WTC11 (cell line): ENCODE data around the gene ANO1. TPM values are rescaled to one million over a fixed set of nuclear protein-coding genes. Genes with fewer than 3 reads are reported as not detected.

ENCODE experiments used
- ATAC-seq: fragments of 200-7000 bp; cut with Tn5 transposase; 2 replicates; pipeline ENCODE4 v1.10.0; 2021; ENCODE audit warnings: mild to moderate bottlenecking, moderate library complexity
- CTCF ChIA-PET: fragments of 300-600 bp; sonication (Branson Sonifier 250); formaldehyde crosslinking; loops from one replicate; lab custom pipeline; 2021; ENCODE audit warnings: antibody characterized with exemption; lab: Charles Lee
- POLR2A ChIA-PET: fragments of 350-600 bp; sonication (Branson Sonifier 250); formaldehyde crosslinking; loops from one replicate; lab custom pipeline; 2021; ENCODE audit warnings: antibody characterized with exemption; lab: Charles Lee
- DNase-seq: peaks from one replicate; pipeline ENCODE4 v3.0.0; 2021; ENCODE audit warnings: low spot score
- H3K27ac Mint-ChIP-seq: 2 replicates; pipeline ENCODE4 v1.8.0; 2021; ENCODE audit warnings: mixed read lengths
- H3K27me3 Mint-ChIP-seq: 2 replicates; pipeline ENCODE4 v1.8.0; 2021; ENCODE audit warnings: low read depth, mild to moderate bottlenecking, moderate library complexity, mixed read lengths
- H3K36me3 Mint-ChIP-seq: 2 replicates; pipeline ENCODE4 v1.8.0; 2021; ENCODE audit warnings: mixed read lengths
- H3K4me1 Mint-ChIP-seq: 2 replicates; pipeline ENCODE4 v1.8.0; 2022; ENCODE audit warnings: mixed read lengths
- H3K4me3 Mint-ChIP-seq: 2 replicates; pipeline ENCODE4 v1.8.0; 2021; ENCODE audit warnings: mild to moderate bottlenecking, moderate library complexity, mixed read lengths
- H3K9me3 Mint-ChIP-seq: 2 replicates; pipeline ENCODE4 v1.8.0; 2021; ENCODE audit warnings: mixed read lengths
- ETV6 ChIP-seq: sonication (generic); formaldehyde crosslinking; IDR thresholded peaks from 2 replicates; pipeline ENCODE4 v1.8.1; 2022; ENCODE audit warnings: mild to moderate bottlenecking, missing genetic modification reagents
- HMGA2 ChIP-seq: fragments of 250-450 bp; sonication (Bioruptor Pico); IDR thresholded peaks from 2 replicates; pipeline ENCODE4 v1.4.0; 2021; ENCODE audit warnings: mild to moderate bottlenecking, moderate library complexity
- MYBL2 ChIP-seq: sonication (generic); formaldehyde crosslinking; IDR thresholded peaks from 2 replicates; pipeline ENCODE4 v1.8.1; 2023; ENCODE audit warnings: mild to moderate bottlenecking, moderate library complexity, missing genetic modification reagents
- ZNF219 ChIP-seq: sonication (generic); formaldehyde crosslinking; IDR thresholded peaks from 2 replicates; pipeline ENCODE4 v1.8.0; 2023; ENCODE audit warnings: missing genetic modification reagents, mild to moderate bottlenecking, borderline replicate concordance
- ZNF396 ChIP-seq: fragments of 250-450 bp; sonication (Bioruptor Pico); IDR thresholded peaks from 2 replicates; pipeline ENCODE4 v1.8.0; 2021; ENCODE audit warnings: mild to moderate bottlenecking, moderate library complexity, borderline replicate concordance
- ZNF416 ChIP-seq: fragments of 250-450 bp; sonication (Bioruptor Pico); IDR thresholded peaks from 2 replicates; pipeline ENCODE4 v1.9.0; 2021; ENCODE audit warnings: mild to moderate bottlenecking, inconsistent platforms
- ZNF423 ChIP-seq: fragments of 250-450 bp; sonication (Bioruptor Pico); IDR thresholded peaks from 2 replicates; pipeline ENCODE4 v2.1.2; 2022; ENCODE audit warnings: mild to moderate bottlenecking, moderate library complexity
- total RNA-seq: library from RNA; stranded (reverse); gene quantifications from 3 replicates; pipeline ENCODE4 v1.2.3, GENCODE V29; 2021
- TF ChIP-seq, protein P1 (sequence below): sonication (generic); formaldehyde crosslinking; IDR thresholded peaks from 2 replicates; pipeline ENCODE4 v1.8.1; 2023; ENCODE audit warnings: mild to moderate bottlenecking, missing genetic modification reagents
- TF ChIP-seq, protein P2 (sequence below): sonication (generic); formaldehyde crosslinking; IDR thresholded peaks from 2 replicates; pipeline ENCODE4 v1.8.0; 2022; ENCODE audit warnings: mild to moderate bottlenecking, missing genetic modification reagents
- TF ChIP-seq, protein P3 (sequence below): sonication (generic); formaldehyde crosslinking; IDR thresholded peaks from 2 replicates; pipeline ENCODE4 v1.8.0; 2022; ENCODE audit warnings: mild to moderate bottlenecking, missing genetic modification reagents
- TF ChIP-seq, protein P4 (sequence below): sonication (generic); formaldehyde crosslinking; IDR thresholded peaks from 2 replicates; pipeline ENCODE4 v1.8.1; 2023; ENCODE audit warnings: mild to moderate bottlenecking, moderate library complexity, missing genetic modification reagents
- TF ChIP-seq, protein P5 (sequence below): fragments of 250-450 bp; sonication (Bioruptor Pico); IDR thresholded peaks from 2 replicates; pipeline ENCODE4 v1.9.0; 2021; ENCODE audit warnings: mild to moderate bottlenecking
- TF ChIP-seq, protein P6 (sequence below): fragments of 250-450 bp; sonication (Bioruptor Pico); IDR thresholded peaks from 2 replicates; pipeline ENCODE4 v1.9.0; 2021; ENCODE audit warnings: moderate library complexity, mild to moderate bottlenecking, inconsistent platforms, borderline replicate concordance

Gene ANO1
- total RNA-seq, 1 experiment from 2014 or later = 4.1 TPM

DNA sequence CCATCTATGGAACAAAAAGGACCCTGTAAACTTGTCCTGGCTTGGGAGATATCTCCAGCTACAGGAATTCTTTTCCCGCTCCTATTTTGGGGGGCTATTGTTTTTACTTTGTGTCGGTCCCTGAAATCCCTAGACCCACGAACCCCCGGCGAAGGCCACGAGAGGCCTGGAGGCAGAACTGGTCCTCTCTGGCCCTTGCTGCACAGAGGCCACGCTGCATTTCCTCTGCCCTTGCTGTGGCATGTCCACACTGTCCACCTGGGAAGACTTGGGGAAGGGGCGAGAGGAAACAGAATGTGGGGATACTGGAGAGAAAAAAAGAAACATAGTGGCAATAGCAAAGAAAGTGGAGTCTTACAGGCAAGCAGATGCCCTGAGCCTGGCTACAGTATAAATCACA lies 2.3 kb upstream of the ANO1 start:
- Mint-ChIP-seq H3K36me3 (no peaks in the 10 kb centered on the region), H3K9me3 (no peaks in the 10 kb centered on the region), H3K4me1 (peaks cover 40% of the 10 kb centered on the region), H3K4me3 (no peak overlapping the region), H3K27me3 (peaks cover 71% of the 10 kb centered on the region), H3K27ac (no peak overlapping the region)
- no peak for TF ChIP-seq ZNF423 (CRISPR knock-in tag)
- TF ChIP-seq HMGA2 (CRISPR knock-in tag) = no peak
- TF ChIP-seq ETV6 (CRISPR knock-in tag) = no peak
- peak; percentile 5 for DNase-seq
- POLR2A ChIA-PET = no interaction called here
- no peak for ATAC-seq
- CTCF ChIA-PET = no interaction called here

DNA sequence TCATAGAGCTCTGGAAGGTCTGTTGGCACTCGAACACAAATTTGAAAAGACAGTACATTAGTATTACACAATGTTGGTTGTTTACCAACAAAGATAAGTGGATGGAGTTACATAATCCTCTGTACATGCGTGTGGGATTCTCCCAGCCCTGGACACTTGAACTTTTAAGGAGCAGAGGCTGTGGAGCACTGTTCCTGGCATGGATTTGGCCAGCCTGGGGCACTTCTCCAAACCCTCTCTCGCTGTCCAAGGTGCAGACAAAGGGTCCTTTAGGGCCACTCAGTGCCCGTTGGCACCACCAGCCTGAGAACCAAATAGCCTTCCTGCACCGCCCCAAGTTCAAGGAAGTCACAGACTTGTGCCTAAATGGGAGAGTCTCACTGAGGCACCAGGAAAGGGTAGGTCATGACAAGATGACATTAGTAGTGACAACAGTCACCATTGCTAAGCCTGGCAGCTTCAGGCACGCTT lies 1.6 kb upstream of the ANO1 start:
- Mint-ChIP-seq H3K4me3 (0 out of 2 replicates have a peak overlapping the region, but pooled peaks have one; percentile 70), H3K36me3 (no peaks in the 10 kb centered on the region)
- POLR2A ChIA-PET = no interaction called here
- CTCF ChIA-PET = no interaction called here
- TF ChIP-seq, protein P1, sequence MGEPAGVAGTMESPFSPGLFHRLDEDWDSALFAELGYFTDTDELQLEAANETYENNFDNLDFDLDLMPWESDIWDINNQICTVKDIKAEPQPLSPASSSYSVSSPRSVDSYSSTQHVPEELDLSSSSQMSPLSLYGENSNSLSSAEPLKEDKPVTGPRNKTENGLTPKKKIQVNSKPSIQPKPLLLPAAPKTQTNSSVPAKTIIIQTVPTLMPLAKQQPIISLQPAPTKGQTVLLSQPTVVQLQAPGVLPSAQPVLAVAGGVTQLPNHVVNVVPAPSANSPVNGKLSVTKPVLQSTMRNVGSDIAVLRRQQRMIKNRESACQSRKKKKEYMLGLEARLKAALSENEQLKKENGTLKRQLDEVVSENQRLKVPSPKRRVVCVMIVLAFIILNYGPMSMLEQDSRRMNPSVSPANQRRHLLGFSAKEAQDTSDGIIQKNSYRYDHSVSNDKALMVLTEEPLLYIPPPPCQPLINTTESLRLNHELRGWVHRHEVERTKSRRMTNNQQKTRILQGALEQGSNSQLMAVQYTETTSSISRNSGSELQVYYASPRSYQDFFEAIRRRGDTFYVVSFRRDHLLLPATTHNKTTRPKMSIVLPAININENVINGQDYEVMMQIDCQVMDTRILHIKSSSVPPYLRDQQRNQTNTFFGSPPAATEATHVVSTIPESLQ (CRISPR knock-in tag) = no peak
- TF ChIP-seq, protein P2, sequence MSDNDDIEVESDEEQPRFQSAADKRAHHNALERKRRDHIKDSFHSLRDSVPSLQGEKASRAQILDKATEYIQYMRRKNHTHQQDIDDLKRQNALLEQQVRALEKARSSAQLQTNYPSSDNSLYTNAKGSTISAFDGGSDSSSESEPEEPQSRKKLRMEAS (CRISPR knock-in tag) = no peak
- TF ChIP-seq, all 79 proteins: peak for 0
- ATAC-seq = no peak
- H3K4me1 Mint-ChIP-seq = peaks cover 40% of the 10 kb centered on the region
- H3K9me3 Mint-ChIP-seq = no peaks in the 10 kb centered on the region
- H3K27me3 Mint-ChIP-seq = peaks cover 77% of the 10 kb centered on the region
- DNase-seq = peak; percentile 1
- no peak overlapping the region for H3K27ac Mint-ChIP-seq

DNA sequence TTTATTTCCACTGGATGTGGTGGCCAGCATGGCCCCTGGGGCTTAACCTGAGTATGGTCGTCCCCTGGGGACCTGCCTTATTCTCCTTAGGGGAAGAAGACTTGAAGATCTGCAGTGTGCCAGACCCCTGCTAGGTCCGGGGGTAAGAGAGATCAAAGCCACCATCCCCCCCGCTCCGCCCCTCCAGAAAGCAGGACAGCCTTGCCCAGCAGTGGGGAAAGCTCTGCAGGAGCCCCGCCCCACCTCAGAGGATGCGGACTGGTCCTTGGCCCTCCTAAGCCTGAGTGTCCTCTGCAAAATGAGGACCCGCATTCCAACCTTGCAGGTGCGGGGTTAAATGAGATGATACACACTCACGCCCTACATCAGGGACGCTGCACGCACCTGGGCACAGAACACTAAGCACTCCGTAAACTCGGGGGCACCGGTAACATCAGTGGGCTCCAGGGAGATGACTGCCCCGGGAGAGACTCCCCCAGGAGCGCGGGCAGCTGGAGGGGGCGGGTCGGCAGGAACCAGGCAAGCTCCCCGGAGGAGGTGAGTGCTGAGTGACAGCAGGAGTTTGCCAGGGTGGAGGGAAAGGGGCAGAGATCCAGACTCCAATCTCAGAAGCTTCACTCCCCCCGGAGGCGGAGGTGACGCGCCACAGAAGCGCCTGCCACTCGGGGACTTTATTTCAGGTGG lies 564 bp upstream of the ANO1 start:
- TF ChIP-seq ZNF416 = no peak
- TF ChIP-seq, protein P3, sequence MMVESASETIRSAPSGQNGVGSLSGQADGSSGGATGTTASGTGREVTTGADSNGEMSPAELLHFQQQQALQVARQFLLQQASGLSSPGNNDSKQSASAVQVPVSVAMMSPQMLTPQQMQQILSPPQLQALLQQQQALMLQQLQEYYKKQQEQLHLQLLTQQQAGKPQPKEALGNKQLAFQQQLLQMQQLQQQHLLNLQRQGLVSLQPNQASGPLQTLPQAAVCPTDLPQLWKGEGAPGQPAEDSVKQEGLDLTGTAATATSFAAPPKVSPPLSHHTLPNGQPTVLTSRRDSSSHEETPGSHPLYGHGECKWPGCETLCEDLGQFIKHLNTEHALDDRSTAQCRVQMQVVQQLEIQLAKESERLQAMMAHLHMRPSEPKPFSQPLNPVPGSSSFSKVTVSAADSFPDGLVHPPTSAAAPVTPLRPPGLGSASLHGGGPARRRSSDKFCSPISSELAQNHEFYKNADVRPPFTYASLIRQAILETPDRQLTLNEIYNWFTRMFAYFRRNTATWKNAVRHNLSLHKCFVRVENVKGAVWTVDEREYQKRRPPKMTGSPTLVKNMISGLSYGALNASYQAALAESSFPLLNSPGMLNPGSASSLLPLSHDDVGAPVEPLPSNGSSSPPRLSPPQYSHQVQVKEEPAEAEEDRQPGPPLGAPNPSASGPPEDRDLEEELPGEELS = 0 out of 2 replicates have a peak, but pooled peaks have one; percentile 16
- TF ChIP-seq, protein P4, sequence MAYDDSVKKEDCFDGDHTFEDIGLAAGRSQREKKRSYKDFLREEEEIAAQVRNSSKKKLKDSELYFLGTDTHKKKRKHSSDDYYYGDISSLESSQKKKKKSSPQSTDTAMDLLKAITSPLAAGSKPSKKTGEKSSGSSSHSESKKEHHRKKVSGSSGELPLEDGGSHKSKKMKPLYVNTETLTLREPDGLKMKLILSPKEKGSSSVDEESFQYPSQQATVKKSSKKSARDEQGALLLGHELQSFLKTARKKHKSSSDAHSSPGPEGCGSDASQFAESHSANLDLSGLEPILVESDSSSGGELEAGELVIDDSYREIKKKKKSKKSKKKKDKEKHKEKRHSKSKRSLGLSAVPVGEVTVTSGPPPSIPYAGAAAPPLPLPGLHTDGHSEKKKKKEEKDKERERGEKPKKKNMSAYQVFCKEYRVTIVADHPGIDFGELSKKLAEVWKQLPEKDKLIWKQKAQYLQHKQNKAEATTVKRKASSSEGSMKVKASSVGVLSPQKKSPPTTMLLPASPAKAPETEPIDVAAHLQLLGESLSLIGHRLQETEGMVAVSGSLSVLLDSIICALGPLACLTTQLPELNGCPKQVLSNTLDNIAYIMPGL (CRISPR knock-in tag) = 0 out of 2 replicates have a peak, but pooled peaks have one; percentile 20
- TF ChIP-seq, all 79 proteins: peak for 2
- no peak overlapping the region for H3K27ac Mint-ChIP-seq
- DNase-seq = no peak
- H3K4me3 Mint-ChIP-seq = peak overlapping the region; percentile 70
- ChIA-PET POLR2A (no interaction called here), CTCF (interaction anchor here (0.6 to 1.3 kb wide), 4 partner anchors 10 to 162 kb away, joined by 3 to 4 read pairs (median 3); no protein-coding TSS in a partner anchor)
- H3K36me3 Mint-ChIP-seq = no peaks in the 10 kb centered on the region
- ATAC-seq = no peak; the same call in 1 of the 2 replicates
- H3K4me1 Mint-ChIP-seq = peaks cover 31% of the 10 kb centered on the region
- H3K27me3 Mint-ChIP-seq = peaks cover 77% of the 10 kb centered on the region
- no peaks in the 10 kb centered on the region for H3K9me3 Mint-ChIP-seq

DNA sequence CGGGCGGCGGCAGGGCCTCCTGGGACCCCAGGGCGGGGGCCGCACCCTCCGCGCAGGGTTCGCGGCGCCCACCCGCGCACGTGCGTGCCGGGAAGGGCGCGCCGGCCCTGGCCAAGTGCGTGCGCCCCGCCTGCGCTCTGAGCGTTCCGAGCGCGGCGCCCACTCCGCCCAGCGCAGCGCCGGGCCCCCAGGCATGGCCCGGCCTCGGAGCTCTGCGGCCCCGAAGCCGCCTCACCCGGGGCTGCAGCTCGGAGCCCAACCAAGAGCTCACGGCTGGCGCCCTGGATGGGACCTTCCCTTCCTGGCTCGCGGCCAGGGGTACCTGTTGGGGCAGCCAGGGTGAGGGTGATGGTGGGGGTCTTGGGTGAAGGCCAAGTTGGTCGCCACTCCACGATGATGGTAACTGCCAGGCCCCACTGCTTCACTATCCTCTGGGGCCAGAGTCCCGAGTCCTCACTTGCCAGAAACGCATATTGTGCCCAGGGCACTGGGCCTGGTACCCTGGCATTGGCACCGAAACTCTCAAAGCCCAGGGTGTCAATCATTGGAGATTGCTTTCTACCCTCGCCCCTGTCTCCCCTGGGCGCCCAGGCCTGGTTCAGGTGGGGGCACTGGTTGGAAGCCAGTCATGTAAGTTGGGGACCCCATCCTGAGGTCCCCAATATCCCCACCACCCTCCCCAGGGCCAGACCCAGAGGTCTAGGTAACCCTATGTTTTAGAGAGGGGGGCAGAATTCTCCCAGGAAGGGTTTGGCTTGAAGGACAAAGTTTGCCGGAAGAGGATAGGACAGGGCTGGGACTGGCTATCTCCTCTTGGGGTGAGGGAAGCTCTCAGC lies 882 bp downstream of the ANO1 start:
- no peak overlapping the region for H3K27ac Mint-ChIP-seq
- peak; percentile 54 for ATAC-seq
- H3K4me3 Mint-ChIP-seq = peak overlapping the region; percentile 45
- ChIA-PET CTCF (interaction anchor here (0.6 to 2.0 kb wide), 17 partner anchors 9 to 168 kb away, joined by 3 to 8 read pairs (median 4); no protein-coding TSS in a partner anchor), POLR2A (interaction anchor here (1.0 kb wide), 1 partner anchor 11 kb away, joined by 4 read pairs; no protein-coding TSS in a partner anchor)
- H3K9me3 Mint-ChIP-seq = no peaks in the 10 kb centered on the region
- H3K36me3 Mint-ChIP-seq = no peaks in the 10 kb centered on the region
- H3K27me3 Mint-ChIP-seq = peaks cover 68% of the 10 kb centered on the region
- peaks cover 21% of the 10 kb centered on the region for H3K4me1 Mint-ChIP-seq
- DNase-seq = peak; percentile 42
- TF ChIP-seq, protein P5, sequence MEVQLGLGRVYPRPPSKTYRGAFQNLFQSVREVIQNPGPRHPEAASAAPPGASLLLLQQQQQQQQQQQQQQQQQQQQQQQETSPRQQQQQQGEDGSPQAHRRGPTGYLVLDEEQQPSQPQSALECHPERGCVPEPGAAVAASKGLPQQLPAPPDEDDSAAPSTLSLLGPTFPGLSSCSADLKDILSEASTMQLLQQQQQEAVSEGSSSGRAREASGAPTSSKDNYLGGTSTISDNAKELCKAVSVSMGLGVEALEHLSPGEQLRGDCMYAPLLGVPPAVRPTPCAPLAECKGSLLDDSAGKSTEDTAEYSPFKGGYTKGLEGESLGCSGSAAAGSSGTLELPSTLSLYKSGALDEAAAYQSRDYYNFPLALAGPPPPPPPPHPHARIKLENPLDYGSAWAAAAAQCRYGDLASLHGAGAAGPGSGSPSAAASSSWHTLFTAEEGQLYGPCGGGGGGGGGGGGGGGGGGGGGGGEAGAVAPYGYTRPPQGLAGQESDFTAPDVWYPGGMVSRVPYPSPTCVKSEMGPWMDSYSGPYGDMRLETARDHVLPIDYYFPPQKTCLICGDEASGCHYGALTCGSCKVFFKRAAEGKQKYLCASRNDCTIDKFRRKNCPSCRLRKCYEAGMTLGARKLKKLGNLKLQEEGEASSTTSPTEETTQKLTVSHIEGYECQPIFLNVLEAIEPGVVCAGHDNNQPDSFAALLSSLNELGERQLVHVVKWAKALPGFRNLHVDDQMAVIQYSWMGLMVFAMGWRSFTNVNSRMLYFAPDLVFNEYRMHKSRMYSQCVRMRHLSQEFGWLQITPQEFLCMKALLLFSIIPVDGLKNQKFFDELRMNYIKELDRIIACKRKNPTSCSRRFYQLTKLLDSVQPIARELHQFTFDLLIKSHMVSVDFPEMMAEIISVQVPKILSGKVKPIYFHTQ (CRISPR knock-in tag) = no peak
- TF ChIP-seq, protein P6, sequence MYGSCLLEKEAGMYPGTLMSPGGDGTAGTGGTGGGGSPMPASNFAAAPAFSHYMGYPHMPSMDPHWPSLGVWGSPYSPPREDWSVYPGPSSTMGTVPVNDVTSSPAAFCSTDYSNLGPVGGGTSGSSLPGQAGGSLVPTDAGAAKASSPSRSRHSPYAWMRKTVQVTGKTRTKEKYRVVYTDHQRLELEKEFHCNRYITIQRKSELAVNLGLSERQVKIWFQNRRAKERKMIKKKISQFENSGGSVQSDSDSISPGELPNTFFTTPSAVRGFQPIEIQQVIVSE (CRISPR knock-in tag) = no peak
- TF ChIP-seq ZNF219 (CRISPR knock-in tag) (no peak), MYBL2 (CRISPR knock-in tag) (no peak), ZNF396 (CRISPR knock-in tag) (no peak)
- TF ChIP-seq, protein P4 (CRISPR knock-in tag) = no peak
